ENCODE results near the gene FRMD8.

DNA sequence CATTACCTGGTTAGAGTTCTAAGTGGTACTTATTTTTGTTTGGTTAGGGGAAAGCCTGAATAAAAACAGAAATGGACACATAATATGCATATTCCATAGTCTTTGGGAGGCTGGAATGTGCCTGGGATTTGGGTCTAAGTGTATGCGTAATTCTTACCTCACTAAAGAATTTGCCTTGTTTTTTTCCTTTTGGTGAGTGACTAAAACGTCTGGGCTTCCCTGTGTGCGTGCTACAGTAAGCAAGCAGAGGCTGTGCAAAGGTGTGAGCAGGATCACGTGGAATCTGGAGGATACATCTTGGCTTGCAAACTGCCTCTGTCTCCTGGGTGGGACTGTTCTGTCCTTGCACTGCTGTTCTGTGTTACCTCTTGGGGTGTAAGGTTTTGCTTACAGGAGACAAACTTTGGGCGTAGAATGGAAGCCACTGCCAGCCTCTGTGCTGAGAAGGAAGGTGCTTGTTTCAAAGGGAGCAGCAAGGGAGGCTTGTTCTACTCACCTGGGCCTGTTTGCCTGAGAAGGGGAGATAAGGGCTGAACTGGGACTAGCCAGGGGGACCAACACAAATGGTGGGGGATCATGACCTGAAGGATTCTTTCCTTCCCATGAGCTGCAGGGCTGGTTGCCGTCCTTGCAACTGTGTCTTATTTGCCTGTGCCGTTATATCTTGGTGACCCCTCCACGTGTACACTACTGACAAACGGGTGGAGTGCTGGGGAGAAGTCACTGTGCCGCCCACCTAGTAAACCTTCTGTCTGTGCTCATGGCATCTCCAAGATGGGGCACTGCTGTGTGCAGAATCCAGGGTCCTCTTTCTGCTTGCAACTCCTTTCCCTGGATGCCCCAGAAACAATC, 40.6 kb downstream of the FRMD8 start:
- TF ChIP-seq TAF1 (IDR thresholded peaks at IDR 0.05; ENCODE audit: low read depth) = no peak
- no peak for TF ChIP-seq TCF12 (IDR thresholded peaks at IDR 0.05; ENCODE audit: low read depth)
- TF ChIP-seq, protein P1, sequence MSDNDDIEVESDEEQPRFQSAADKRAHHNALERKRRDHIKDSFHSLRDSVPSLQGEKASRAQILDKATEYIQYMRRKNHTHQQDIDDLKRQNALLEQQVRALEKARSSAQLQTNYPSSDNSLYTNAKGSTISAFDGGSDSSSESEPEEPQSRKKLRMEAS (IDR thresholded peaks at IDR 0.05) = no peak
- no peak for TF ChIP-seq REST (IDR thresholded peaks at IDR 0.05; ENCODE audit: low read depth)
- no peak for TF ChIP-seq EP300 (IDR thresholded peaks at IDR 0.05; ENCODE audit: borderline replicate concordance)
- no peak for TF ChIP-seq NFIC (IDR thresholded peaks at IDR 0.05)
- TF ChIP-seq RAD21 (IDR thresholded peaks at IDR 0.05; ENCODE audit: low read depth) = no peak
